IPS-18a (cell line): Measurements from ENCODE around the gene KCNG2.

Experiments
- H3K27ac ChIP-seq: one replicate; pipeline ENCODE4 v1.5.1; 2013; ENCODE audit warnings: low read length
- H3K27me3 ChIP-seq: one replicate; pipeline ENCODE4 v1.6.1; 2013; ENCODE audit warnings: mild to moderate bottlenecking, low read length; ENCODE audit not compliant: control insufficient read depth, insufficient read depth
- H3K36me3 ChIP-seq: one replicate; pipeline ENCODE4 v1.6.1; 2013; ENCODE audit warnings: low read depth, low read length; ENCODE audit not compliant: control insufficient read depth
- H3K4me1 ChIP-seq: one replicate; pipeline ENCODE4 v1.6.1; 2013; ENCODE audit warnings: low read depth, low read length; ENCODE audit not compliant: control insufficient read depth
- H3K4me3 ChIP-seq: one replicate; pipeline ENCODE4 v1.5.1; 2013; ENCODE audit warnings: low read length
- H3K9ac ChIP-seq: one replicate; pipeline ENCODE4 v1.6.1; 2013; ENCODE audit warnings: mild to moderate bottlenecking, low read length, moderate library complexity
- H3K9me3 ChIP-seq: one replicate; pipeline ENCODE4 v1.6.1; 2013; ENCODE audit warnings: low read depth, low read length; ENCODE audit not compliant: control insufficient read depth

KCNG2 gene

DNA sequence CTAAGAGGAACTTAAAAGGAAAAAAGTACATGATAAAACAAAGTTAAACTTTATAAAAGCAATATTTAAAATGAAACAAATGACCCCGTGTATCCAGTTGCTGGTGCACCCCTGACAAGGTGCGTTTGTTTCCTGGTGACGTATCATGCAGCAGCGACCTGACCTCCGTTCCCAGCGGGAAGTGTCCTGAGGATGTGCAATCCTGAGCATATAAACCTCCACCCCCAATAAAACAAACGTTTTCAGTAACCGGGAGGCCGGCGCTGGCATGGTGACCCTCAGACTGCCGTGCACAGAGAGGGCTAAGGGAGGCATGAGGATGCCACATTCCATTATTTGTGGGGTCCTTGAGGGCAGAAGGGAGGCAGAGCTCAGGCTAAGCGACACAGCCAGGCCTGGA is 138.9 kb downstream of the KCNG2 start:
- H3K4me1 ChIP-seq = no peaks in the 10 kb centered on the region
- H3K27me3 ChIP-seq = no peaks in the 10 kb centered on the region
- no peak overlapping the region for H3K27ac ChIP-seq
- H3K4me3 ChIP-seq = no peak overlapping the region
- no peaks in the 10 kb centered on the region for H3K9me3 ChIP-seq
- H3K9ac ChIP-seq = no peak overlapping the region
- H3K36me3 ChIP-seq = no peaks in the 10 kb centered on the region

DNA sequence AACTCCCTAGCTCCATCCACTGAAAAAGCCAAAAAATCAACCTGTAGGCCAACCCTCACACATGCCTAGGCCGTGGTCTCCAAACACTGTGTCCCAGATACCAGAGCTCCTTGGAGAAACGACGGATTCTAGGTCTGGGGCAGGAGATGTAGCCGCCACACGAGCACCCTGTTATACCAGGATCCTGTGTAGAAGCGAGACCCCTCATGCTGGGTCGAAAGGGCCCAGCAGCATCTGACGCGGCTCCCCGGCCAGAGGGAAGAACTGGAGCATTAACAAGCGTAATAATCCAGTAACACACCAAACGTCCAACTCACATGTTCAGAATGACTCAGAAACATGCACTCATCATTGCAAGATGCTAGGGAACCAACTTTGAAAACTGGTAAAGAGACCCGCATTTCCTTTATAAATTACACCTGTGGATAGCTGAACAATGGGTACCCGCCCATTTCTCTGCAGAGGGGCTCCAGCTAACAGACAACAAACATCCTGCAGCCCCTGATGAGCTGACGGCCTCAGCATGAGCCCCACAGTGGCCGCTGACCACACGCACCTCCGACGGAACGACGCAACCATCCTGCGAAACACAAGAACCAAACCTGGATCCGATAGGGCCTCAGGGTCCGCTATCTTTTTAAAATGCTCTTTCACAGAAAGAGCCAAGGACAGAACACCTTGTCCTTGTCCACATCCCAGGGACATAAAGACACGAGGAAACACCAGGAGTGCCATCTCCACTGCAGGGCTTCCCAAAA is 139.5 kb downstream of the KCNG2 start:
- Histone ChIP-seq H3K27ac (no peak overlapping the region), H3K27me3 (no peaks in the 10 kb centered on the region), H3K9ac (no peak overlapping the region), H3K36me3 (peaks cover 3% of the 10 kb centered on the region), H3K4me3 (no peak overlapping the region), H3K9me3 (no peaks in the 10 kb centered on the region), H3K4me1 (no peaks in the 10 kb centered on the region)

DNA sequence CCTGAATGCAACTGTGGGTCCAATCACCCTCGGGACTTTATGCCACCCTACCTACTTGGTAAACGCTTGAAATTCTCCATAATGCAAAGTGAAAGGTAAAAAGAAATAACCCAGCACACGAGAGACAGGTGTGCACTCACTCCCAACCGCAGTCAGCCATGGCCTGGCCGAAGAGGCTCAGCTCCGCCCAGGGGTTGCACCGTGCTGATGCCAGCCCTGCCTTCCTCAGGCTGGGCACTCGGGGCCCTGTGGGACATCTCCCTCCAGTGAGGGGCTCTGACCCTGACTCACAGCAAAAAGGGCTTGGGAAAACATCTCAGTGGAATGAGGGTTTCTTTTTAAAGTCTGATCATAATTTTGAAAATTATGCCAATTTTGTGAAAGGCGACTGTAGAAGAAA is 140.5 kb downstream of the KCNG2 start:
- no peaks in the 10 kb centered on the region for H3K27me3 ChIP-seq
- no peak overlapping the region for H3K9ac ChIP-seq
- no peak overlapping the region for H3K4me3 ChIP-seq
- peaks cover 3% of the 10 kb centered on the region for H3K36me3 ChIP-seq
- H3K4me1 ChIP-seq = no peaks in the 10 kb centered on the region
- no peak overlapping the region for H3K27ac ChIP-seq
- H3K9me3 ChIP-seq = no peaks in the 10 kb centered on the region

DNA sequence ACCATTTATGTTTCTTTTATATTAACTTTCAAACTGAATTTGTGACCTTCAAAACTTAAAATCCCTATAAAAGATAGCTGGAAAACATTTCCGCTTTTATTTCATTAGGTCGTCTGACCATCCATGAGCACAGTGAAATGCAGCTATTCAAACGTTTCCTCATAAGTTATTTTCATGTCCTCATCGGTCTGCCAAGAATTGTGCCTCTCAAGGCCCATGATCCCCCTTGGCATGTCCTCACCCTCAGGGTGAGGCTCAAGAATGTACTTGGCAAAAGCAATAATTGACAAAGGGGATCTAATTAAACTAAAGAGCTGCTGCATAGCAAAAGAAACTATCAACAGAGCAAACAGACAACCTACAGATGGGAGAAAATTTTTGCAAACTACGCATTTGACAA is 141.4 kb downstream of the KCNG2 start:
- Histone ChIP-seq H3K27me3 (no peaks in the 10 kb centered on the region), H3K4me3 (no peak overlapping the region), H3K4me1 (no peaks in the 10 kb centered on the region), H3K9ac (no peak overlapping the region), H3K36me3 (peaks cover 3% of the 10 kb centered on the region), H3K9me3 (no peaks in the 10 kb centered on the region), H3K27ac (no peak overlapping the region)

DNA sequence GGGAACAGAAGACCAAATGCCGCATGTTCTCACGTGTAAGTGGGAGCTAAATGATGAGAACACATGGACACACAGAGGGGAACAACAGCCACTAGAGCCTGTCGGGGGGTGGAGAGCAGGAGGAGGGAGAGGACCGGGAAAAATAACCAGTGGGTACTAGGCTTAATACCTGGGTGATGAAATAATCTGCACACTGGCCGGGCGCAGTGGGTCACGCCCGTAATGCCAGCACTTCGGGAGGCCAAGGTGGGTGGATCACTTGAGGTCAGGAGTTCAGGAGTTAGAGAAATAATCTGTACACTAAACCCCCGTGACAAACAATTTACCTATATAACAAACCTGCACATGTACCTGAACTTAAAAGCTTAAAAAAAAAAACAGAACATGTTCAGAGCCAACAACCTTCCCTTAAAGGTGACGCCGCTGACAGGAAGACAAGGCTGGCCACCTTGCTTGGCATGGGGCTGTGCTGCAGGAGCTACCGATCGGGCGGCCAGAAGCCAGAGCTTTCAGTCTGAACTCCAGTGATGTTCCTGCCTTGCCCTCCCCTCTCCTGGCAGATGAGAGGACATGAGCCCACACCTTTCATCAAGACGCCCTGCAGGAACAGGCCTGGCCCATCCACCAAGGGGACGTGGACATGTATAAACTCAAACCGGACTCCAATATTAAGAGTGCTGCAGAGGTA is 142.5 kb downstream of the KCNG2 start:
- no peak overlapping the region for H3K9ac ChIP-seq
- peaks cover 3% of the 10 kb centered on the region for H3K36me3 ChIP-seq
- H3K27ac ChIP-seq = no peak overlapping the region
- no peaks in the 10 kb centered on the region for H3K4me1 ChIP-seq
- H3K9me3 ChIP-seq = no peaks in the 10 kb centered on the region
- no peaks in the 10 kb centered on the region for H3K27me3 ChIP-seq
- no peak overlapping the region for H3K4me3 ChIP-seq

DNA sequence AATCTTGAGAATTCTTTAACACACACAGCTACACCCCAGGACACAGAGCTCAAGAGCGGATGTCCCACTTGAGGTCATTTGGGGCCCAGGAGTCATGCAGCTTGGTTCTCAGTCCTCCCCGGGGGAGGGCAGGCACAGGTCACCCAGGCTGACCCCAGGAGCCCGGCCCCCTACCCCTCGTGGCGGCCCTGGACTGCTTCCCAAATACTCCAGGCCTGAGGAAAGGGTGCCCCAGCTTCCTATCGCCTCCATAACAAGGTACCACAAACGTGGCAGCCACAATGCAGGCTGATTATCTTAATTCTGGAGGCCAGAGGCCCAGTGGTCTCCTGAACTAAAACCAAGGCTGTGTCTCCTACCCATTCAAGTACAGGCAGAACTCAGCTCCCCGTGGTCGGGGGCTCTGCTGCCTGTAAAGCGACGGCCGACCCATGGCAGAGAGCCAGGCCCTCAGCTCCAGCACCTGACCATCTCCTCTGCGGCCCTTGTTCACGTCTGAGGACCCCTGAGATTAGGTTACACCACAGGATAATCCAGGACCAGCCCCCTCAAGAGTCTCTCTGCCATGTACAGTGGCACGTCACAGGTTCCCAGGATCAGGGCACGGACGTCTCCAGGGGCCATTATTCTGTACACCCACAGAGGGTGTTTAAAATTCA is 143.2 kb downstream of the KCNG2 start:
- Histone ChIP-seq H3K36me3 (peaks cover 3% of the 10 kb centered on the region), H3K4me3 (no peak overlapping the region), H3K4me1 (no peaks in the 10 kb centered on the region)

DNA sequence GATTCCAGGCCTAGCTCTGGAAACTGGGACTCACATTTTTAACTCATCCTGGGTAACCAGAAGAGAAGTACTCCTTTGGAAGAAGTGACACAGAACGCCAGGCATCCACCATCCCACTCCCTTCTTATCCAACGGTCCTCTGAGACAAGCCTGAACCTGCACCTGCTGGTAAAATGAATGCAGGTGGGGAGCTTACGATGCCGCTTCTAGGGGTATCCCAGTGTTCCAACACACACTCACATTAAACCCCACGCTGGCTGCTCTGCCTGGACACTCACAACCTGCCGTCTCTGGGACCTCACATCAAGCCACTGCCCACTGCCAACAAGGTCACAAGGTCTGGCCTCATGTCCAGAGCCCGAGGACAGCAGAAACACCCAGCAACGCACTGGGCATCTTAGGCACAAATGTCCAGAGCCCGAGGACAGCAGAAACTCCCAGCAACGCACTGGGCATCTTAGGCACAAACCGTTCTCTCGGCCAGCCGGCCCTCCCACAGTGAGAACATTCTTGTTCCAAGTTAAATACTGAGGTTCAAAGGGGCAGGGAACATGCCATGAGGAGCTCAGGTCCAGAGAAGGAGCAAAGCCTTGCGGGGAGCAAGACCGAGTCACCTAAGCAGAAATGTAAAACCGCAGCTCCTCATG is 143.9 kb downstream of the KCNG2 start:
- no peaks in the 10 kb centered on the region for H3K27me3 ChIP-seq
- no peaks in the 10 kb centered on the region for H3K9me3 ChIP-seq
- no peak overlapping the region for H3K27ac ChIP-seq
- H3K9ac ChIP-seq = no peak overlapping the region
- no peak overlapping the region for H3K4me3 ChIP-seq
- peaks cover 3% of the 10 kb centered on the region for H3K36me3 ChIP-seq
- H3K4me1 ChIP-seq = no peaks in the 10 kb centered on the region

More for the DNA sequence above, 143.2 kb downstream of the KCNG2 start:
- Histone ChIP-seq H3K27me3 (no peaks in the 10 kb centered on the region), H3K27ac (no peak overlapping the region), H3K9me3 (no peaks in the 10 kb centered on the region), H3K9ac (no peak overlapping the region)

DNA sequence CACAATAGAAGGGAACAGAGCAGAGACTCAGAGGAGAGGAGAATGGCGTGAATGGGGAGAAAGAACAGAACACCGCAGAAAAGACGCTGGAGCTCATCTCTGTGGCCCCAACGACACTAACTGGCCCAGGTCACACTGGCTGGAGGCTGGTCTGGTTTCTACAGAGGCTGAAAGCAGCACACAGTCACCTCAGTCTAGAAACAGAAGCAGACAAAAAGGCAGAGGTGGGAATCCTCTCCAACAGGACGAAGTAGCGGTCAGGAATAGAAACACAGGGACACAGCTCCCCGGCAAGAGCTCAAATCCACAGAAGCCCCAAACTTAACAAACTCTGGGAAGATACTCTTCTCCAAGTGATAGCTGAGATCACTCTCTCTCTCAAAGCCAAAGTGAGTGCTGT is 144.5 kb downstream of the KCNG2 start:
- Histone ChIP-seq H3K4me3 (no peak overlapping the region), H3K27me3 (no peaks in the 10 kb centered on the region), H3K9ac (no peak overlapping the region), H3K9me3 (no peaks in the 10 kb centered on the region), H3K4me1 (no peaks in the 10 kb centered on the region), H3K36me3 (peaks cover 3% of the 10 kb centered on the region), H3K27ac (no peak overlapping the region)

DNA sequence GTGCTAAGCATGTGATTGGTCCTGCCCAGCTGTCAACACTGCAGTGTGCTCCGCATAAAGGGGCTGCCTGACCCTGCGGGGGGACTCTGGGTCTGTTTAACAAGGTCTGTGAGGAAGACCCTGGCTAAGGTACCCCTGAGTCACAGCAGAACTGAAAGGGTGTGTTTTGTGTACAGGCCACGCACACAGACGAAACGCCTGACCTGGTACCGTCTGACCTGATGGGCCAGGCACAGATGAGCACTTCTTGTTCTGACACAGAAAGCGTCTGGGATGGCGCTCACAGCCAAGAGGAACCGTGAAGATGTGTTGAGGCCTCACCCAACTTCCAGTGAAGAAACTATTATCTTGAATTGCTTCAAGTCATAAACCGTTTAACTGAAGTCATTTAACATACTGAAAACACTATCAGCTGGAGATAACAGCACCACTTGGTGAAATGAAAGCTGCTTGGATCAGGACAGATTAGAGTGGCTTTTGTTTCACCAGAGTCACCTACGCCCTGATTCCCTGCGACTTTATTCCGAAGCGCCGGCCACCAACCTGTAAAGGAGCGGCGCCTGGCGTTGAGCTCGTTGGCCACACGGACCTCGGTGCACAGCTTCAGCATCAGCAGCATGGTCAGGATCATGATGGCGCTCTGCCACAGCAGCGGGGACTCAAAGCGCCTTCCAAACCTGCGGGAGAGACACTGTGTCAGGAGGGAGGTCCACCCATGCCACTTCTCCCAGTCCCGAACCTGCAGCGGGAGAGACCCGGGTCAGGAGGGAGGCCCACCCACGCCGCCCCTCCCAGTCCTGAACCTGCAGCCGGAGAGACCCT is 145.3 kb downstream of the KCNG2 start:
- Histone ChIP-seq H3K27me3 (no peaks in the 10 kb centered on the region), H3K9ac (no peak overlapping the region), H3K36me3 (peaks cover 3% of the 10 kb centered on the region), H3K9me3 (no peaks in the 10 kb centered on the region), H3K4me3 (no peak overlapping the region), H3K4me1 (no peaks in the 10 kb centered on the region), H3K27ac (no peak overlapping the region)

DNA sequence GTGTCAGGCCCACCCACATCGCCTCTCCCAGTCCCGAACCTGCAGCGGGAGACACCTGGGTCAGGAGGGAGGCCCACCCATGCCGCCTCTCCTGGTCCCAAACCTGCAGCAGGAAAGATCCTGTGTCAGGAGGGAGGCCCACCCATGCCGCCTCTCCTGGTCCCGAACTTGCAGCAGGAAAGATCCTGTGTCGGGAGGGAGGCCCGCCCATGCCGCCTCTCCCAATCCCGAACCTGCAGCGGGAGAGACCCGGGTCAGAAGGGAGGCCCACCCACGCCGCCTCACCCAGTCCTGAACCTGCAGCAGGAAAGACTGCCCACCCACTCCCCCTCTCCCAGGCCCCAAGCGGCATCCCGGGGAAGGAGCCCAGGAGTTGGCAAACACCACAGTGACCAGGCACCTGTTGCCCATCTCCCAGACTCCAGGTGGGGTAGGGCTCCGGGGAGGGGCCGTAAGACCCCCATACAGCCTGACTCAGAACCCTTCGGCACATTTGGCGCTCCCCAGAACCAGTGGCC is 145.9 kb downstream of the KCNG2 start:
- no peaks in the 10 kb centered on the region for H3K27me3 ChIP-seq
- no peak overlapping the region for H3K4me3 ChIP-seq
- H3K27ac ChIP-seq = no peak overlapping the region
- H3K9ac ChIP-seq = no peak overlapping the region
- H3K9me3 ChIP-seq = no peaks in the 10 kb centered on the region
- peaks cover 3% of the 10 kb centered on the region for H3K36me3 ChIP-seq
- no peaks in the 10 kb centered on the region for H3K4me1 ChIP-seq
